BE2C (cell line): ENCODE measurements around the gene CAPN5.

Experiments used
- DNase-seq: peaks from one replicate; pipeline ENCODE4 v3.0.0-alpha.2; 2020
- H3K27me3 ChIP-seq: fragments of 250-450 bp; sonication (Bioruptor Pico); 2 replicates; pipeline ENCODE4 v1.5.1; 2020; ENCODE audit warnings: mild to moderate bottlenecking
- H3K36me3 ChIP-seq: fragments of 250-450 bp; sonication (Bioruptor Pico); 2 replicates; pipeline ENCODE4 v1.5.1; 2020; ENCODE audit warnings: mild to moderate bottlenecking
- H3K4me1 ChIP-seq: fragments of 250-450 bp; sonication (Bioruptor Pico); 2 replicates; pipeline ENCODE4 v1.5.1; 2020
- H3K4me3 ChIP-seq: 2 replicates; pipeline ENCODE4 v1.5.1; 2011; ENCODE audit warnings: low read depth, low read length
- H3K9me3 ChIP-seq: fragments of 250-450 bp; sonication (Bioruptor Pico); 2 replicates; pipeline ENCODE4 v1.5.1; 2020
- CTCF ChIP-seq: IDR thresholded peaks from 2 replicates; pipeline ENCODE4 v1.5.1; 2012; ENCODE audit warnings: mild to moderate bottlenecking, low read depth, low read length

The CAPN5 gene

DNA sequence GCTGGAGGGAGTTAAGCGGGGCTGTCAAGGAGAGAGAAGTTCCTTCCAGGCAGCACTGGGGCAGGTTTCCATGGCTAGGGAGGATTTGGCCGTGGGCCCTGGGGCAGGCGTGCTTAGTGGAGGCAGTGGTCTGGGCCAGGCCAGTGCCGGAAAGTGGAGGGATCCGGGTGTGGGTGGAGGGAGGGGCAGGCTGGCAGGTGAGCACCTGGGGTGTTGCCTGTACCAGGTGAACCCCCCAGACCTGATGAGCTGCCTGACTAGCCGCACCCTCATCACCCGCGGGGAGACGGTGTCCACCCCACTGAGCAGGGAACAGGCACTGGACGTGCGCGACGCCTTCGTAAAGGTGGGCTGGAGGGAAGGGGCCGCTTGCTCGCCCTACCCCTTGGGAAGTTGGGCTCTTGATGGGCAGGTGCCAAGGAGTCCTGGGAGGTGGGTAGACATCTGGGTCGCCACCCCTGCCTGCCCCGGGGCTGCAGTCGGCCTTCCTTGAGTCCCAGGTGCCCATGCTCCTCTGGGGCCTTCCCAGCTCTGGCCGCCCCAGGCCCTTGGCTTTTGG, 93.2 kb downstream of the CAPN5 start:
- H3K9me3 ChIP-seq: no peaks in the 10 kb centered on the region
- no peaks in the 10 kb centered on the region for H3K27me3 ChIP-seq
- no peak for DNase-seq
- H3K4me3 ChIP-seq: no peak overlapping the region
- H3K36me3 ChIP-seq: no peaks in the 10 kb centered on the region
- no peak for TF ChIP-seq CTCF
- H3K4me1 ChIP-seq: no peaks in the 10 kb centered on the region

GRCh38 chr11:77163271-77163670, 96.5 kb downstream of the CAPN5 start:
- no peaks in the 10 kb centered on the region for H3K9me3 ChIP-seq
- H3K36me3 ChIP-seq: no peaks in the 10 kb centered on the region
- H3K27me3 ChIP-seq: no peaks in the 10 kb centered on the region
- no peak for DNase-seq
- TF ChIP-seq CTCF: no peak
- H3K4me1 ChIP-seq: no peaks in the 10 kb centered on the region
- H3K4me3 ChIP-seq: no peak overlapping the region

- no peak for DNase-seq
- H3K36me3 ChIP-seq: no peaks in the 10 kb centered on the region
- no peaks in the 10 kb centered on the region for H3K9me3 ChIP-seq
- H3K4me3 ChIP-seq: no peak overlapping the region
- no peak for TF ChIP-seq CTCF
- H3K27me3 ChIP-seq: no peaks in the 10 kb centered on the region
- H3K4me1 ChIP-seq: no peaks in the 10 kb centered on the region
These were observed 98.3 kb downstream of the CAPN5 start for GRCh38 chr11:77165066-77165465.

DNA sequence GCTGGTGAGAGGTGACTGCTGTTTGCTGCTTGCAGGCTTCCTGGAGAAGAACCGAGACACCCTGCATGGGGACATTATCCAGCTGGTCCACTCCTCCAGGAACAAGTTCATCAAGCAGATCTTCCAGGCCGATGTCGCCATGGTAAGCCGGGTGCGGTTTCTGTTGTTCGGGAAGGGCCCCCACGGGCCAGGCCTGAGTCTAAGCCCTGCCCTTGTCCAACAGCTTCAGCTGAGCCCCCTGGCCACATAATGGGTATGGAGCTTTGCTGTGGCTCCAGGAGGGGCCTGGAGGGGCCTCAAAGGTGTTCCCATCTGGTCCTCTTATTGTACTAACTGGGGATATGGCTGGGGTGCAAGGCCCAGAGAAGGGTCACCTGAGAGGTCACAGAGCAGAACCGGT, 99.2 kb downstream of the CAPN5 start:
- TF ChIP-seq CTCF: no peak
- Histone ChIP-seq H3K36me3 (no peaks in the 10 kb centered on the region), H3K4me1 (no peaks in the 10 kb centered on the region), H3K27me3 (no peaks in the 10 kb centered on the region), H3K9me3 (no peaks in the 10 kb centered on the region), H3K4me3 (no peak overlapping the region)
- DNase-seq: no peak

DNA sequence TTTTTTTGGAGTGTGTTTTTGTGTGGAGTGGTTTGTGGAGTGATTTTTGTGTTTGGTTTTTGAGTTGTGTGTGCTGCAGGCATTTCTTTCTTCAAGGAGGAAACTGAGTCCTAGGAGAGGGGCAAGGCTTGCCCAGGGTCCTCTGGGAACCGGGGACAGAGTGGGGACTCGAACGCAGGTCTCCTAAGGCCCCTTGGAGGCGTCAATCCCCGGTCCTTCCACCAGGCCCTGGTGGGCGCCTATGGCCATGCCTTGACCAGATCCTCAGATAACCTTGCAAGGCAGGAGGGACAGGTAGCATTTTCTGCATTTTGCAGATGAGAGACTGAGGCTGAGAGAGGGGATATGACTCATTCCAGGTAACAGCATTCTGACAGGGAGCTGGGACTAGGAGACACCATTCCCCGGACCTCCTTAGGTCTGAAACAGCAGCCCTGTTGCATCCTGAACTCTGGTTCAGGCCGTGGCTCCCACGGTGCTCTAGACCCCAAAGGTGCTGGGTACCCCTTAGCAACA, 100.4 kb downstream of the CAPN5 start:
- DNase-seq: no peak
- no peaks in the 10 kb centered on the region for H3K4me1 ChIP-seq
- H3K36me3 ChIP-seq: no peaks in the 10 kb centered on the region
- no peaks in the 10 kb centered on the region for H3K9me3 ChIP-seq
- H3K27me3 ChIP-seq: no peaks in the 10 kb centered on the region
- no peak for TF ChIP-seq CTCF
- no peak overlapping the region for H3K4me3 ChIP-seq

DNA sequence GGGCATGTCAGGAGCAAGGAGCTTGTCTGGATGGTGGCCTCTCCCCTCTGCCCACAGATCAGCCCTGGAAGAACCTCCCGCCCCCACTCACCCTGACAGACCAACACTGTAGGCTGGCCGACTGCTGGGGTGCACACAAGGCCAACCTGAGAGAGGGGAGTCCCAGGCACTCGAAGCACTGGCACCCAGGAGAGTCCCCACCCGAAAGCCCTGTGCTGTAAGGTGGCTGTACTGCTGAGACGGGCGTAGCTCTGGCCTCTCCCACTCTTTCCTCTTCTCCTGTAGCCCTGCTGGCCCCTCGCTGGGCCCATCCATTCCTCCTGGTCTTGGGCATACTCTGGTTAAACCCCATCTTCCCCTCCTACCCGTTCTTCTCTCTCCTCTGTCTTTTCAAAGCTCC, 101.0 kb downstream of the CAPN5 start:
- DNase-seq: no peak
- Histone ChIP-seq H3K27me3 (no peaks in the 10 kb centered on the region), H3K4me1 (no peaks in the 10 kb centered on the region), H3K36me3 (no peaks in the 10 kb centered on the region), H3K9me3 (no peaks in the 10 kb centered on the region), H3K4me3 (no peak overlapping the region)
- TF ChIP-seq CTCF: no peak
